ENCODE data around the gene GPRASP2. TPM values are rescaled to one million over a fixed set of nuclear protein-coding genes. Genes with fewer than 3 reads are reported as not detected.

The GPRASP2 gene
- 78.6 TPM for total RNA-seq

GRCh38 chrX:102712216-102712966 lies at the start of gene GPRASP2:
Gene GPRASP2 (plus strand): TSS chrX:102712448. CDS start chrX:102714870, 2,422 bp downstream.

DNA sequence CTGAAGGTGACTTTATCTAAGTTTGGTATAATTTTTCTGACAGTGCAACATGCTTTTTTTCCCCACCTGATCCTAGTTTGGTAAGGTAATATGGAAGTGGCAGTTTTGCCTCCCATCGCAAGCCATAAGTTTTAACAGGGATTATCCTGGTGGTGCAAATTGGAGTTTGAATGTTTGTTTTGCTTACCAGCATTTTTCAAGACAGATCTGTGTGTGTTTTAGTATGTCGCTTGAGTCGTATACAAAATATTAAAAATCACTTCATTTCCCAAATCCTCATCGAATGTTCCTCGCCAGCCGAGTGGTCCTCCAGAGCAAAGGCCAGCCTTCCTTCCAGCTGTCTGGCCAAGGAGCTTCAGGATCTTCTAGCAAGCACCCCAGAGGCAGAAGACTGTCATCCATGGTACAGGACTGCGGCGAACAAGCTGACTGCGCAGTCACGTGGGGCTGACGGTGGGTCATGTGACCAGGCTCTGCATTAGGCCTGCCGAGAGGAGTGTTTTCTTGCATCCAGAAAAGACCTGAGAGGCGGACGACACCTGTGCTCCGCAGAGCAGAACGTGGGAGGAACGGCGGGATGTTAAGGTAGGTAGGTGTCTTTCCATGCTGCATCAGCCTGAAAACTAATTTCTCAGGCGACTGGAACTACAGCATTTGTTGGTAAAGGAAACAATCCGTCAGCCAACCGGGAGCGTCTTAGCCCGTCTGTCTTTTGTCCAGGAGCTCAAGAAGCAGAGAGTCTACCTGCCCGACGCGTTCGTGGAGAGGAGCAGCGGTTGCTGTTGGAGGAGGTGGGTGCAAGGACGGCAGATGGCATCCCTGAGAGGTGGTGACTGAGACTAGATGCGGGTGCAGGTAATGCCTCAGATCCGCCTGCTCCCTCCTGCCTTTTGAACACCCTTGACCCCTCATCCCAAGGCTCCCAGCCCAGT lies 8.3 kb downstream of the GPRASP2 start, which contains the start of gene GPRASP3:
Gene GPRASP3, plus strand, starts transcription at position 507 of the 932 bp plus-strand sequence. CDS start 28,253 bp downstream, outside the sequence.

Other genes with a start within 250 kb of the GPRASP2 start
- gene TCP11X2, start 240.6 kb upstream of the GPRASP2 start, total RNA-seq = 6.8 TPM
- 24.7 TPM for gene TMSB15A, start 195.7 kb upstream of the GPRASP2 start, total RNA-seq
- gene ARMCX5, start 112.9 kb upstream of the GPRASP2 start, total RNA-seq = 33.7 TPM
- 33.8 TPM for gene GPRASP1, start 61.0 kb upstream of the GPRASP2 start, total RNA-seq
- gene GPRASP3, start 8.3 kb downstream of the GPRASP2 start, total RNA-seq = 24.7 TPM
- gene RAB40AL, start 224.8 kb downstream of the GPRASP2 start, total RNA-seq = 2.1 TPM